Testis (tissue), 3 donors: ENCODE measurements around the gene SLC25A29. TPM values are rescaled to one million over a fixed set of nuclear protein-coding genes. Genes with fewer than 3 reads are reported as not detected.
"Not testable (repeated sequence)": the region's sequence is repeated elsewhere in the genome, so short reads cannot be mapped to it uniquely, and the experiment has no call there.

Experiments
- DNase-seq: peaks from one replicate; pipeline ENCODE4 v3.0.0-alpha.2; 2019
- H3K27ac ChIP-seq, 2 donors: fragments of 200-600 bp; sonication (generic); one replicate each; pipeline ENCODE4 v1.5.1; 2019
- H3K27me3 ChIP-seq: fragments of 200-600 bp; sonication (generic); one replicate; pipeline ENCODE4 v1.5.1; 2019
- H3K36me3 ChIP-seq: fragments of 200-600 bp; sonication (generic); one replicate; pipeline ENCODE4 v1.5.1; 2017; ENCODE audit warnings: low read depth; ENCODE audit errors: missing control alignments
- H3K4me1 ChIP-seq: fragments of 200-600 bp; sonication (generic); one replicate; pipeline ENCODE4 v1.5.1; 2019
- H3K4me3 ChIP-seq, 2 donors: fragments of 200-600 bp; sonication (generic); one replicate each; pipeline ENCODE4 v1.5.1; 2017 to 2019
- H3K9me3 ChIP-seq: fragments of 200-600 bp; sonication (generic); one replicate; pipeline ENCODE4 v1.5.1; 2017
- CTCF ChIP-seq, 3 experiments: fragments of 450-650 bp in 2 of 3; fragments of 200-600 bp in 1 of 3; sonication (generic) in 1 of 3; IDR thresholded peaks; one replicate each; pipeline ENCODE4 v1.5.1; 2016 to 2019; ENCODE audit warnings: antibody characterized with exemption in 3 of 3, mild to moderate bottlenecking in 2 of 3, moderate library complexity in 1 of 3
- POLR2A ChIP-seq: fragments of 450-650 bp; IDR thresholded peaks from one replicate; pipeline ENCODE4 v1.6.1; 2017; ENCODE audit warnings: antibody characterized with exemption, mild to moderate bottlenecking, moderate library complexity
- WGBS, 2 donors: methylation state at CpG; one replicate each; pipeline ENCODE4 v1.1.5; 2018; 5-methylcytosine and 5-hydroxymethylcytosine counted together
- intact Hi-C: fragments of 100-400 bp; cut with DNase I; formaldehyde crosslinking; loops from one replicate; pipeline ENCODE4 v1.15.1; 2023; ENCODE audit warnings: low total_unique reads
- polyA plus RNA-seq: library from polyadenylated mRNA; stranded (reverse); fragments of 350-450 nt; fragmentation: Illumina TruSeq; extraction: RNeasy Lipid Tissue Mini Kit (QIAGEN cat#74804); gene quantifications from one replicate; pipeline ENCODE4 v1.2.3, GENCODE V29; 2014; ENCODE audit warnings: low read depth, low replicate concordance; ENCODE audit not compliant: insufficient read depth
- total RNA-seq, 2 donors: library from RNA; depleted of rRNA; stranded (reverse); fragments of >200 nt; gene quantifications; one replicate each; pipeline ENCODE4 v1.2.3, GENCODE V29; 2016

Gene SLC25A29
- total and polyA plus RNA-seq, 3 donors from 2014 or later: 72.3 to 322 (median 185) TPM

GRCh38 chr14:100283984-100284881 lies 22.0 kb downstream of the SLC25A29 start:
- Histone ChIP-seq H3K27ac (peak overlapping the region in 1 of 2 donors; percentile 94), H3K9me3 (no peaks in the 10 kb centered on the region), H3K4me1 (peaks cover 26% of the 10 kb centered on the region), H3K27me3 (no peaks in the 10 kb centered on the region), H3K36me3 (no peaks in the 10 kb centered on the region), H3K4me3 (peak overlapping the region; percentile 78 to 87)
- no peak for DNase-seq
- intact Hi-C loops: no loop called here
- 38 to 50% methylated on average over 26 of the region's 26 CpGs for WGBS, 2 donors
- TF ChIP-seq CTCF (IDR thresholded peaks at IDR 0.05): no peak
- TF ChIP-seq POLR2A: no peak

DNA sequence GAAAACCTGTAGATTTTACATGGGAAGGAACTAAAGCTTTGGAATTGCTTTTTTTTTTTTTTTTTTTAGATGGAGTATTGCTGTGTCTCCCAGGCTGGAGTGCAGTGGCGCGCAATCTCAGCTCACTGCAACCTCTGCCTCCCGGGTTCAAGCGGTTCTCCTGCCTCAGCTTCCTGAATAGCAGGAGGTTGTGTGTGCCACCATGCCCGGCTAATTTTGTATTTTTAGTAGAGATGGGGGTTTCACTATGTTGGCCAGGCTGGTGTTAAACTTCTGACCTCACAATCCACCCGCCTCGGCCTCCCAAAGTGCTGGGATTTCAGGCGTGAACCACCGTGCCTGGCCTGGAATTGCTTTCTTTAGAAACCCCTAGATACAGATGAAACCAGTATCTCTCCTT lies 22.8 kb downstream of the SLC25A29 start:
- H3K27me3 ChIP-seq, H3K4me3 ChIP-seq, H3K36me3 ChIP-seq, DNase-seq, intact Hi-C loops, H3K9me3 ChIP-seq, H3K27ac ChIP-seq: not testable (repeated sequence)
- WGBS, 2 donors: 90 to 96% methylated on average over 9 of the region's 9 CpGs
- H3K4me1 ChIP-seq: peaks cover 18% of the 10 kb centered on the region

- Histone ChIP-seq H3K4me1 (peaks cover 17% of the 10 kb centered on the region), H3K36me3 (no peaks in the 10 kb centered on the region), H3K27ac (no peak overlapping the region), H3K27me3 (no peaks in the 10 kb centered on the region), H3K9me3 (no peaks in the 10 kb centered on the region), H3K4me3 (no peak overlapping the region)
- intact Hi-C loops: no loop called here
- no peak for DNase-seq
- WGBS, 2 donors: 75 to 92% methylated on average over 9 of the region's 9 CpGs
- TF ChIP-seq CTCF (IDR thresholded peaks at IDR 0.05) (no peak), POLR2A (no peak)
Observed at GRCh38 chr14:100282766-100283419, 23.4 kb downstream of the SLC25A29 start.

- Histone ChIP-seq H3K27ac (no peak overlapping the region), H3K4me3 (no peak overlapping the region), H3K36me3 (no peaks in the 10 kb centered on the region), H3K27me3 (no peaks in the 10 kb centered on the region), H3K4me1 (peaks cover 16% of the 10 kb centered on the region), H3K9me3 (no peaks in the 10 kb centered on the region)
- DNase-seq: no peak
- intact Hi-C loops: no loop called here
- TF ChIP-seq CTCF (IDR thresholded peaks at IDR 0.05) (no peak), POLR2A (no peak)
- 90 to 94% methylated on average over 7 of the region's 7 CpGs for WGBS, 2 donors
Observed at GRCh38 chr14:100282083-100282350, 24.2 kb downstream of the SLC25A29 start.

DNA sequence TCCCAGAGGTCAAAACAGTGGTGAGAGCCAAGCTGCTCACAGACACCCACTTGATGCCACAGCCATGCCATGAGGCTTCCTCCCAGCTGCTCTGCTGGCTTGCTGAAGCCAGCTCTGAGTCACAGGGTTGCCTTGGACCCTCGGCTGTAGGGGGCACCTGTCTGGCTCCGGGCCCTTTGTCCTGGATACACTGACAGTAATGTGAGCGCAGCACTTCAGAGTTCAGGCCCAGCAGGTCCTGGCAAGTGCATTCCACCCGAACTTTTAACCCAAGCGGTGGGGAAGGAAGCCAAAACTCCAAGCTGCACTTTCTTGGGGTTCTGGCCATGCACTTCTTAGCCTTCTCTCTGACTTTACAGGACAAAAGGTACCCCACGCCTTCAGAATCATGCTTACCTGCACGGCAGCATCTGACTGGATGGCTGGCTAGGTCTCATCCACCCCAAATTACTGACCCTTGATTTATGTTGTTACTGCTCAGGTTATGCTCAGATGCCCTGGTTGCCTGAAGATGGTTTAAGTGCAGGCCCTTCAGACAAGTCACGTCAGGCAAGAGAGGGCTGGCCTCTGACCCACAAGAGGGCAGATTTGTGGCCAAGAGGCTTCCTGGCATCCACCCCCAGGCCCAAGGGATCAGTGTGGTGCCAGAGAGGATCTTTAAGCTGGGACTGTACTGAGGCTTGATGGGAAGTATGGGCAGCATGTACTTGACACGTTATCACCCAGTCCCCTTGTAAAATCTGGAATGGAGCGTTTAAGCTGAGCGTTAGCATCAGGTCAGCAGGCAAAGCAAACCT lies 24.8 kb downstream of the SLC25A29 start:
- Histone ChIP-seq H3K4me3 (no peak overlapping the region), H3K27me3 (no peaks in the 10 kb centered on the region), H3K36me3 (no peaks in the 10 kb centered on the region), H3K9me3 (no peaks in the 10 kb centered on the region), H3K27ac (no peak overlapping the region), H3K4me1 (peaks cover 11% of the 10 kb centered on the region)
- TF ChIP-seq CTCF (IDR thresholded peaks at IDR 0.05): no peak
- TF ChIP-seq POLR2A: no peak
- no peak for DNase-seq
- 64 to 79% methylated on average over 7 to 11 of the region's 11 CpGs for WGBS, 2 donors
- intact Hi-C loops: no loop called here
